ENCODE measurements around the gene CCDC190. TPM values are rescaled to one million over a fixed set of nuclear protein-coding genes. Genes with fewer than 3 reads are reported as not detected.

The CCDC190 gene
- total and polyA plus RNA-seq, 2 experiments from 2014 or later = not detected

- no peak overlapping the region for H3K4me3 ChIP-seq
- no peaks in the 10 kb centered on the region for H3K9me2 ChIP-seq (ENCODE audit: insufficient read depth)
- no peak overlapping the region for H3K9ac ChIP-seq
- in situ Hi-C loops (cut with MboI) = no loop called here
- peaks cover 12% of the 10 kb centered on the region; the same call in 1 of the 2 replicates for H3F3A ChIP-seq (ENCODE audit: insufficient read depth)
- no peaks in the 10 kb centered on the region for H3K9me3 ChIP-seq (ENCODE audit: low read depth)
- TF ChIP-seq EZH2phosphoT487 (IDR thresholded peaks at IDR 0.05; ENCODE audit: insufficient read depth, low read depth) (no peak), EZH2 (IDR thresholded peaks at IDR 0.05; ENCODE audit: insufficient read depth, poor library complexity, severe bottlenecking) (no peak)
- H3K36me3 ChIP-seq (ENCODE audit: low read depth) = no peaks in the 10 kb centered on the region
- H3K27ac ChIP-seq = no peak overlapping the region
- H4K20me1 ChIP-seq (ENCODE audit: insufficient read depth) = no peaks in the 10 kb centered on the region
- H3K4me2 ChIP-seq (ENCODE audit: unreplicated experiment) = no peak overlapping the region
- peaks cover 13% of the 10 kb centered on the region for H3K4me1 ChIP-seq (ENCODE audit: insufficient read depth)
- no peak overlapping the region for H2AFZ ChIP-seq
- H3K27me3 ChIP-seq (replicated peaks; ENCODE audit: insufficient read depth) = no peaks in the 10 kb centered on the region
- DNase-seq = no peak
- H3K79me2 ChIP-seq (ENCODE audit: insufficient read depth) = no peaks in the 10 kb centered on the region
Measured at GRCh38 chr1:162893612-162893908, 32.6 kb upstream of the CCDC190 start.

DNA sequence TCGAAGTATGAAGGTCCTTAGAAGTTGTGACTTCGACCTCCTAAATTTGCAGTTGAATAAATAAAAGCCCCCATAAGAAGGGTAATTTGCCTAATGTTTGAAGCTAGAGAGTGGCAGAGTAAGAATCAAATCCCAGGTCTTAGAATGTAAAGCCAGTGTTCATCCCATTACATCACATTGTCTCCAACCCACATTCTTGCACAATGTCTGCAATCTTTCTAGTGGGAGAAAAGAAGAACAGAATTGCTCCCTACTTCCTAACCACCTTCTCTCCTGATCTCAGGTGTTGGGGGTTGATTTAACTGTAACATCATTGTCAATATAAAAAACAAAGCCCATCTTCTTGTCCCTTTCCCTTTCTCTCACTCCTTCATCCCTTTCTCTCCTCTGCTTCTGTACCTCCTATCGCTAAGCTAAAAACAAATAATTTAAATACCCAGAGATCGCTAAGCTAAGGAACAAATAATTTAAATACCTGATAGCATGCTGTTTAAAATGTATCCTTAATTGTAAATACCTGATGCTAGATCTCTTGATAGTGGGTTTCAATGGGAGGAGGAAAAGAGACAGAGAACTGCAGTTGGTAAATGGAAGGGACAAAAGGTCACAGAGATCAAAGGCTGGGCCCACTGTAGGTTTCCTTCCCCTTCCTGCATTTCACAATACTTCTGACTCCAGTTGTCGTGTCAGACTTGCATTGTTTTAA, 32.1 kb upstream of the CCDC190 start:
- Histone ChIP-seq H3K9me2 (ENCODE audit: insufficient read depth) (no peaks in the 10 kb centered on the region), H3K4me3 (no peak overlapping the region), H3K79me2 (ENCODE audit: insufficient read depth) (no peaks in the 10 kb centered on the region), H3K4me2 (ENCODE audit: unreplicated experiment) (peak overlapping the region; percentile 8), H3K9me3 (ENCODE audit: low read depth) (no peaks in the 10 kb centered on the region), H3K27me3 (replicated peaks; ENCODE audit: insufficient read depth) (no peaks in the 10 kb centered on the region), H3K4me1 (ENCODE audit: insufficient read depth) (peaks cover 13% of the 10 kb centered on the region), H4K20me1 (ENCODE audit: insufficient read depth) (no peaks in the 10 kb centered on the region), H3K9ac (no peak overlapping the region), H2AFZ (no peak overlapping the region), H3F3A (ENCODE audit: insufficient read depth) (peaks cover 12% of the 10 kb centered on the region; the same call in 1 of the 2 replicates), H3K27ac (peak overlapping the region; percentile 22; the same call in 1 of the 2 replicates), H3K36me3 (ENCODE audit: low read depth) (no peaks in the 10 kb centered on the region)
- WGBS, 2 experiments (ENCODE audit: low coverage in 1 of 2, low lambda C conversion rate in 2 of 2, missing lambda C conversion rate in 2 of 2) = 54 to 68% methylated on average over 5 of the region's 5 CpGs
- no peak for TF ChIP-seq EZH2 (IDR thresholded peaks at IDR 0.05; ENCODE audit: insufficient read depth, poor library complexity, severe bottlenecking)
- no peak for TF ChIP-seq EZH2phosphoT487 (IDR thresholded peaks at IDR 0.05; ENCODE audit: insufficient read depth, low read depth)
- in situ Hi-C loops (cut with MboI) = no loop called here
- peak; percentile 58 for DNase-seq

DNA sequence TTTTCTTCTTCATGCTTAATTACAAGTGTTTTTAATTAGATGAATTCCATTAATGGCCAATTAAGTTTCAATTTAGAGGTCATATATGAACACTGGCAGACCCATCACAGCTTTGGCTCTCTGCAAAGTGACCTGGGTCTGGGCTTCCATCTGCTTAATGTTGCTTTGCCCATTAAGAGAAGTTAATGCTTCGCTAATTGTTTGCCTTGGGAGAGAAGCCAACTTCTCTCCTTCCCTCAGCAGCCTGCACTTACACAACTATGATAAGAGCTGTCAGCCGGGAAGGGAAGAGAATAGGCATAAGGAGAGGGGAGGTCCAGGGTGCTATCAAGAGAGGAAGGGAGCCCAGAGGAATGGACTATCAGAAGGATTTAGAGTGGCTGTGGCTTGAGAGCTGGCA, 29.0 kb upstream of the CCDC190 start:
- Histone ChIP-seq H3K27ac (no peak overlapping the region), H2AFZ (no peak overlapping the region), H4K20me1 (ENCODE audit: insufficient read depth) (no peaks in the 10 kb centered on the region), H3K4me3 (no peak overlapping the region), H3K4me2 (ENCODE audit: unreplicated experiment) (no peak overlapping the region), H3F3A (ENCODE audit: insufficient read depth) (peaks cover 12% of the 10 kb centered on the region; the same call in 1 of the 2 replicates), H3K9ac (no peak overlapping the region), H3K4me1 (ENCODE audit: insufficient read depth) (peaks cover 13% of the 10 kb centered on the region), H3K36me3 (ENCODE audit: low read depth) (no peaks in the 10 kb centered on the region), H3K9me3 (ENCODE audit: low read depth) (no peaks in the 10 kb centered on the region), H3K79me2 (ENCODE audit: insufficient read depth) (no peaks in the 10 kb centered on the region), H3K9me2 (ENCODE audit: insufficient read depth) (no peaks in the 10 kb centered on the region), H3K27me3 (replicated peaks; ENCODE audit: insufficient read depth) (no peaks in the 10 kb centered on the region)
- no peak for DNase-seq
- in situ Hi-C loops (cut with MboI) = loop anchor here (10.0 kb wide), 1 partner anchor 175 kb away; the partner anchor contains the start of gene RGS4
- TF ChIP-seq EZH2 (IDR thresholded peaks at IDR 0.05; ENCODE audit: insufficient read depth, poor library complexity, severe bottlenecking) = no peak
- no peak for TF ChIP-seq EZH2phosphoT487 (IDR thresholded peaks at IDR 0.05; ENCODE audit: insufficient read depth, low read depth)
- 68 to 82% methylated on average over 2 of the region's 2 CpGs for WGBS, 2 experiments (ENCODE audit: low coverage in 1 of 2, low lambda C conversion rate in 2 of 2, missing lambda C conversion rate in 2 of 2)

- Histone ChIP-seq H2AFZ (no peak overlapping the region), H3K9me3 (ENCODE audit: low read depth) (no peaks in the 10 kb centered on the region), H3K4me2 (ENCODE audit: unreplicated experiment) (no peak overlapping the region), H3K9ac (no peak overlapping the region), H3K4me1 (ENCODE audit: insufficient read depth) (peaks cover 6% of the 10 kb centered on the region; the same call in 1 of the 2 replicates), H3K9me2 (ENCODE audit: insufficient read depth) (no peaks in the 10 kb centered on the region), H3K4me3 (no peak overlapping the region), H3K79me2 (ENCODE audit: insufficient read depth) (no peaks in the 10 kb centered on the region), H3K36me3 (ENCODE audit: low read depth) (no peaks in the 10 kb centered on the region), H4K20me1 (ENCODE audit: insufficient read depth) (no peaks in the 10 kb centered on the region), H3K27ac (no peak overlapping the region), H3K27me3 (replicated peaks; ENCODE audit: insufficient read depth) (no peaks in the 10 kb centered on the region), H3F3A (ENCODE audit: insufficient read depth) (no peaks in the 10 kb centered on the region)
- DNase-seq = peak; percentile 25
- WGBS, 2 experiments (ENCODE audit: low coverage in 1 of 2, low lambda C conversion rate in 2 of 2, missing lambda C conversion rate in 2 of 2) = 88 to 94% methylated on average over 2 of the region's 2 CpGs
- in situ Hi-C loops (cut with MboI) = loop anchor here (10.0 kb wide), 1 partner anchor 178 kb away; the partner anchor contains the start of gene RGS4
- no peak for TF ChIP-seq EZH2phosphoT487 (IDR thresholded peaks at IDR 0.05; ENCODE audit: insufficient read depth, low read depth)
- no peak for TF ChIP-seq EZH2 (IDR thresholded peaks at IDR 0.05; ENCODE audit: insufficient read depth, poor library complexity, severe bottlenecking)
Measured at GRCh38 chr1:162886705-162887104, 25.7 kb upstream of the CCDC190 start.

Measured in GM23248 (cell line).